ENCODE measurements around the gene ITGB5.
"Not testable (repeated sequence)": the region's sequence is repeated elsewhere in the genome, so short reads cannot be mapped to it uniquely, and the experiment has no call there.

Gene ITGB5

GRCh38 chr3:124797426-124797945 lies 89.7 kb downstream of the ITGB5 start:
- H3K4me3 ChIP-seq: no peak overlapping the region
- no peak overlapping the region for H3K27ac ChIP-seq
- no peak for DNase-seq (ENCODE audit: low spot score)
- TF ChIP-seq CTCF (IDR thresholded peaks at IDR 0.05): no peak

GRCh38 chr3:124796477-124796876 lies 90.7 kb downstream of the ITGB5 start:
- no peak for DNase-seq (ENCODE audit: low spot score)
- Histone ChIP-seq H3K4me3 (no peak overlapping the region), H3K27ac (no peak overlapping the region)
- no peak for TF ChIP-seq CTCF (IDR thresholded peaks at IDR 0.05)

GRCh38 chr3:124793054-124793739 lies 94.0 kb downstream of the ITGB5 start:
- Histone ChIP-seq H3K27ac (peak overlapping the region; percentile 78 to 87), H3K4me3 (no peak overlapping the region)
- DNase-seq (ENCODE audit: low spot score): no peak
- TF ChIP-seq CTCF (IDR thresholded peaks at IDR 0.05): no peak

DNA sequence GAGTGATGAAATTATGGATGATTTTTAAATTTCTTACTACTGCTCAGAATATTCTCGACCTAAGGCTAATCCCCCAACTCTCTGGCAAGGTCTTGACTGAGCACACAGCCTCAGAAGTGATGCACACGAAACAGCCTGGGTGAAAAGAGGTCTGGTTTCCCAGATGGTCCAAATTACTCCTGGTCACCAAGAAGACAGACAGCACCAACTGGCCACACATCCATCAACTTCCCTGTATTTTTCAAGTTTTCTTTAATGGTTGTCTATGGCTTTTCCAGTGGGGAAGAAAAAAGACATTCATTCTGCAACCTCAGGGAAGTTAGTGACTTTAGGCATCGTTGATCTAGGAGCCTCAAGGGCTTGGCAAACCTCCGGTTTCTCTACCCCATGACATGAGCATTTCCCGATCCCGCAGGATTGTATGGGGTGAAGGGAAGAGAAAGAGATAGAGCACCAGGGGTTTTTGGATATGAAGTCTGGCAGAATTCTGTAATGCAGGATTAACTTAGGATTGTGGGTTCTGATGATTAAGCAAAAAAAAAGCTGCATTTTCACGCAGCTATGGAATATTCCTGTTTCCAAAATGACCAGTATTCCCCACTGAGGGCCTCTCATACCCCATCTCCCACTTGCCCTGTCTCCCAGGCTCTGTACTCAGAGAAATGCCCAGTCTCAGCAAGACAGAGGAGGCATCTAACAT lies 94.7 kb downstream of the ITGB5 start:
- TF ChIP-seq CTCF (IDR thresholded peaks at IDR 0.05): no peak
- Histone ChIP-seq H3K27ac (peak overlapping the region; percentile 78 to 87), H3K4me3 (no peak overlapping the region)
- DNase-seq (ENCODE audit: low spot score): no peak

DNA sequence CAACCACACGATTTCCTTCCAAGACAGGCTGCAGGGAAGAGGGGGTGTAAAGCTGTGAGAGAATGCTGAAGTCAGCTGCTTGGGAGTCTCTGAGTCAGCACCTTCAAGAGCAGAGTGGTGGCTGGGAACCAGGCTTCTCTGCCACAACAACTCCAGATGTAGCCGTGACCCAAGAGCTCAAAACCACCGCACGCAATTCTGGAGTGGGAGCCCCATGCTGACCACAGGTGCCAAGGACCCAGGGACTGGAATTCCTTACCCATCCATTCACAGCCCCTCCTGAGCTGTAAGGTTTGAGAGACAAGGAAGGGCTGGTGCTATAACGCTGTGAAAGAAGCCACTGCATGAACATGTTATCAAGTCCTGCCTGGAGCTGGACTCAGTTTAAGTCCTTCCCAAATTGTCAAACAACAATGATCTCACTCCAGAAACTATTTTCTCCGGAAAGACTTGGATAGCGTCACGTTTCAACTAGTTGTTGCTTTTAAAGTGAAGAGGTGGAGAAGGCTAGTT lies 95.5 kb downstream of the ITGB5 start:
- TF ChIP-seq CTCF (IDR thresholded peaks at IDR 0.05): no peak
- H3K27ac ChIP-seq: peak overlapping the region; percentile 78 to 87
- peak overlapping the region; percentile 14 for H3K4me3 ChIP-seq
- peak; percentile 78 for DNase-seq (ENCODE audit: low spot score)

DNA sequence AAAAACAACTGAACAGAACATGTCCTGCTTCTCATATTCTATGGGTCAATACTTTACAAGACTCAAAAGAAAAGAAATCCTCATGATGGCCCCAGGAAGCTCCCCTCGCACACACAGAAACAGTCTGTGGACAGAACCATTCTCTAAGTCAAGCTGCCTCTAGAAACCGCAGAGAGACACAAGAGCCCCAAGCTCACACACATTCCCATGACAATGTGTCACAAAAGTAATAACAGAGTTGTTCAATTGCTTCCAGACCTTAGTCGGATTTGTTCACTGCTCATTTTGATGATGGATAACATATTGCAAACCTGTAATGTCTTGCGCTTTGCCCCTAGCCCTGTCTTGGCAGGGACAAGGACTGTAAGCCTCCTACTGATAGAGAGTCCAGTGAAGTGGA lies 96.0 kb downstream of the ITGB5 start:
- peak overlapping the region; percentile 14 for H3K4me3 ChIP-seq
- H3K27ac ChIP-seq: peak overlapping the region; percentile 78 to 87
- no peak for DNase-seq (ENCODE audit: low spot score)
- TF ChIP-seq CTCF (IDR thresholded peaks at IDR 0.05): no peak

GRCh38 chr3:124789103-124789502 lies 98.1 kb downstream of the ITGB5 start:
- not testable (repeated sequence) for DNase-seq (ENCODE audit: low spot score); H3K27ac ChIP-seq; H3K4me3 ChIP-seq

Data from coronary artery (tissue), 2 donors.